Ovary (tissue), 9 donors: Measurements from ENCODE around the gene SLC26A1. TPM values are rescaled to one million over a fixed set of nuclear protein-coding genes. Genes with fewer than 3 reads are reported as not detected.

Source experiments
- DNase-seq, 5 donors: peaks; one replicate each; pipeline ENCODE4 v3.0.0-alpha.2; 2019 to 2020
- H3K27ac ChIP-seq, 2 donors: fragments of 200-600 bp; one replicate each; pipeline versions ENCODE4 v1.5.1 to v1.8.0; 2019 to 2022
- H3K27me3 ChIP-seq: fragments of 200-600 bp; one replicate; pipeline ENCODE4 v1.8.0; 2022
- H3K36me3 ChIP-seq: fragments of 200-600 bp; sonication (generic); one replicate; pipeline ENCODE4 v1.5.1; 2019
- H3K4me1 ChIP-seq: one replicate; pipeline ENCODE4 v1.8.1; 2013; ENCODE audit warnings: mild to moderate bottlenecking, moderate library complexity; ENCODE audit not compliant: insufficient read depth
- H3K4me3 ChIP-seq: fragments of 200-600 bp; sonication (generic); one replicate; pipeline ENCODE4 v1.5.1; 2017
- H3K9me3 ChIP-seq, 2 donors: fragments of 200-600 bp in 1 of 2; sonication (generic) in 1 of 2; one replicate each; pipeline versions ENCODE4 v1.5.1 to v1.8.1; 2013 to 2019; ENCODE audit warnings: mild to moderate bottlenecking in 1 of 2, moderate library complexity in 1 of 2
- EP300 ChIP-seq: sonication (generic); formaldehyde crosslinking; IDR thresholded peaks from one replicate; pipeline ENCODE4 v1.6.1; 2017; ENCODE audit warnings: antibody characterized with exemption
- POLR2A ChIP-seq: fragments of 450-650 bp; IDR thresholded peaks from one replicate; pipeline ENCODE4 v1.6.1; 2017; ENCODE audit warnings: antibody characterized with exemption, mild to moderate bottlenecking, moderate library complexity
- WGBS, 3 donors: extraction: QIAGEN DNeasy Blood & Tissue Kit in 1 of 3; methylation state at CpG; one replicate each; pipeline versions ENCODE4 v1.1.5 to v1.1.7; 2013 to 2017; 5-methylcytosine and 5-hydroxymethylcytosine counted together
- intact Hi-C, 4 donors: fragments of 100-400 bp; cut with DNase I; formaldehyde crosslinking; loops; one replicate each; pipeline versions ENCODE4 v1.11.0 to v1.15.1; 2022 to 2023
- polyA plus RNA-seq, 2 donors: library from polyadenylated mRNA; stranded (reverse); fragments of 200-250 nt in 1 of 2; fragments of 350-450 nt in 1 of 2; fragmentation: Illumina TruSeq in 1 of 2; extraction: RNeasy Lipid Tissue Mini Kit (QIAGEN cat#74804) in 1 of 2; gene quantifications; one replicate each; pipeline ENCODE4 v1.2.3, GENCODE V29; 2013 to 2014
- total RNA-seq, 7 donors: library from RNA; depleted of rRNA in 2 of 7; stranded (reverse); fragments of >200 nt in 2 of 7; fragmentation: NEBNext Ultra II Directional in 3 of 7; extraction: Animal tissue kit (Norgen Biotek cat#: 25700) in 3 of 7; gene quantifications; one replicate each; pipeline versions ENCODE4 v1.1.0 to v1.2.4, GENCODE V29; 2016 to 2023
- TF ChIP-seq, protein P1 (sequence below), 3 donors: fragments of 450-650 bp in 2 of 3; fragments of 200-600 bp in 1 of 3; IDR thresholded peaks; one replicate each; pipeline versions ENCODE4 v1.5.1 to v1.8.0; 2016 to 2022; ENCODE audit warnings: antibody characterized with exemption in 3 of 3, mild to moderate bottlenecking in 1 of 3
- donor health status: DM: no; HTN: no; CAD: no; lungs with moderate emphysema.
- donor health status: DM: no; HTN: no; CAD: no.
- donor health status: Bipolar disorder and iron deficiency.
- donor health status: DM: yes; HTN: yes; CAD: no.
- donor health status: DM: no; HTN: no; CAD: no.
- donor health status: DM: yes; HTN: yes; CAD: no.

SLC26A1 gene
- total and polyA plus RNA-seq, 9 donors: 0.10 to 1.1 (median 0.25) TPM; not detected in 1

DNA sequence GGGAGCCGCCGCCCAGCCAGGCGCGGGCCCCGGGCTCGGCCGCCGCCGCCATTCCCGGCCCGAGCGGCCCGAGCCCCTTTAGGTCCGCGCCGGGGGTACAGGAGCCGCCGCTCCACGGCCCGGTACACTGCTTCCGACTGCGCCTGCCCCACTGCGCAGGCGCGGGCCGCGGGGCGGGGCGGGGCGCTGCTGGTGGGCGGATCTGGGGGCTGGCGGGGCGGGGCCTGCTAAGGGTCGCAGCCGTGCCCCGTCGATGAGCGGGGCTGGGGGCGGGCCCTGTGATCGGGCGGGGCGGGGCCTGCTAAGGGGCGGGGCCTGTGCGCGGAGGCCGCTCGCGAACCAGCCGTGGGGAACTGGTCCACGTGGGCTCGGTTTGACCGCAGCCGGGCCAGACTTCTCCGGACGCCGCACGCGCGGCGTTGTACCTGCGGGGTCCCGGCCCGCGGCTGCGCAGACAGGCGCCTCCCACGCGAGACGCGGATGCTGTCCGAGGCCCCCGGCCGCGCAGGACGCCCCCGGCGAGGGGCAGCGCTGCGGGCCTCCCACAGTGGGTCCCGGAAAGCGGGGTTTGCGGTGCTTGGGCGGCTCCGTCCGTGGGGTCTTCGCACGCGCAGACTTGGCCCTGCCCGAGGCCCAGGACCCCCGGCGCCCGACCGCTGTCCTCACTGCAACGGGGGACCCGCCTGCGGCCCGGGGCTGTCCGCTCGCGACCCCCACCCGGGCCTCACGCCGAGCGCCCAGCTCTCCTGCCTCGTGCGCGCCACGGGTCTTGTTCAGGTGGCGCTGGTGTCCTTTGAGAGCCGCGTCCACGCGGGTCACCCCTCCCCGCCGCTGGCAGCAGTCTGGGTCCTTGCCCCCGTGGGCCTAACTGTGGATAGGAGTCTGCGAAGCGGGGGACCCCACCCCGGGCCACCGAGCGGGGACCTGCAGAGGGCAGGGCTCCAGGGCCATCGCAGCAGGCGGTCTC, 19.5 kb downstream of the SLC26A1 start, which contains the start of gene DGKQ:
DGKQ (minus strand) TSS at position 139 of the 967 bp plus-strand sequence; CDS start at position 52, 87 bp downstream.
- Histone ChIP-seq H3K36me3 (no peaks in the 10 kb centered on the region), H3K27ac (no peak within 1 kb of the TSS), H3K27me3 (no peaks in the 10 kb centered on the region), H3K4me3 (peak within 1 kb of the TSS; percentile 83), H3K9me3 (no peaks in the 10 kb centered on the region), H3K4me1 (peaks cover 8% of the 10 kb centered on the region)
- peak; percentile 86 to 93 (median 92) for DNase-seq
- TF ChIP-seq, protein P1, sequence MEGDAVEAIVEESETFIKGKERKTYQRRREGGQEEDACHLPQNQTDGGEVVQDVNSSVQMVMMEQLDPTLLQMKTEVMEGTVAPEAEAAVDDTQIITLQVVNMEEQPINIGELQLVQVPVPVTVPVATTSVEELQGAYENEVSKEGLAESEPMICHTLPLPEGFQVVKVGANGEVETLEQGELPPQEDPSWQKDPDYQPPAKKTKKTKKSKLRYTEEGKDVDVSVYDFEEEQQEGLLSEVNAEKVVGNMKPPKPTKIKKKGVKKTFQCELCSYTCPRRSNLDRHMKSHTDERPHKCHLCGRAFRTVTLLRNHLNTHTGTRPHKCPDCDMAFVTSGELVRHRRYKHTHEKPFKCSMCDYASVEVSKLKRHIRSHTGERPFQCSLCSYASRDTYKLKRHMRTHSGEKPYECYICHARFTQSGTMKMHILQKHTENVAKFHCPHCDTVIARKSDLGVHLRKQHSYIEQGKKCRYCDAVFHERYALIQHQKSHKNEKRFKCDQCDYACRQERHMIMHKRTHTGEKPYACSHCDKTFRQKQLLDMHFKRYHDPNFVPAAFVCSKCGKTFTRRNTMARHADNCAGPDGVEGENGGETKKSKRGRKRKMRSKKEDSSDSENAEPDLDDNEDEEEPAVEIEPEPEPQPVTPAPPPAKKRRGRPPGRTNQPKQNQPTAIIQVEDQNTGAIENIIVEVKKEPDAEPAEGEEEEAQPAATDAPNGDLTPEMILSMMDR (IDR thresholded peaks at IDR 0.05): no peak
- no peak for TF ChIP-seq EP300
- intact Hi-C loops: no loop called here
- 18 to 27% (median 23%) methylated on average over 96 to 123 of the region's 123 CpGs for WGBS, 3 donors

DNA sequence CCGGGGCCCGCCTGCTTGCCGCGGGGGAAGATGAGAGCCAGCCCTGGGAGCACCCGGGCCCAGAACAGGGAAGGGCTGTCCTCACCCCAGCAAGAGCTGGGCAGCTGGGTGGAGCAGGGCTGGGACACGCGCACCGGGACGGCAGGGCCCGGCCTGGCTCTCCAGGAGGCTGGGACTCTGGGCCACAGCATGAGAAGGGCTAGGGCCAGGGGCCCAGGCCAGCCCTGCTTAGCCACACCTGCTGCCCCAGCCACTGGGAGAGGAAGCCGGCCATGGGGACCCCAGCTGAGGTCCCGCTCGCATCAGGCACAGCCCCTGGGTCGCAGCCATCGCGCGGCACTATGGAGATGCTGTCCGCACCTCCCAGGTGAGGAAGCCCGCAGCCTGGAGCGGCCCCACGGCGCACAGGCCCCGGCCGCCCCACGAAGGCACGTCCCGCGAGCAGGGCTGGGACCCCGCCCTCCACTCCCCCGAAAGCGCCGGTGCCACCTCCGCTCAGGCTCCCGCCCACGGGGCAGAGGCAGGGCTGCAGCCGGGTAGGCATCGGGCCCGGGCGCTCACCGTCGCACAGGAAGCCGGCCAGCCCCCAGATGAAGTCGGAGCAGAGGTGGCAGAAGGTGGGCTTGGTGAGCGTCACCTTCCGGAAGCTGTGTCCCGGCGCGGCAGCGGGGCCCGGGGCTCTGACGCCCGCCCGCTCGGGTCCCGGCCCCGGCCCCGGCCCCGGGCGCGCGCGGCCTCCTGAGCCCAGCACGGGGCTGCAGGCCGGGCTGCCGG, 20.4 kb downstream of the SLC26A1 start:
- intact Hi-C loops: no loop called here
- no peaks in the 10 kb centered on the region for H3K9me3 ChIP-seq
- WGBS, 3 donors: 0 to 2% (median 1%) methylated on average over 26 to 65 of the region's 65 CpGs
- TF ChIP-seq, protein P1 (IDR thresholded peaks at IDR 0.05): no peak
- TF ChIP-seq POLR2A (no peak), EP300 (no peak)
- H3K27me3 ChIP-seq: no peaks in the 10 kb centered on the region
- DNase-seq: peak in 3 of 5 donors; percentile 47 to 72 (median 67)
- no peaks in the 10 kb centered on the region for H3K36me3 ChIP-seq
- H3K4me1 ChIP-seq: peaks cover 8% of the 10 kb centered on the region
- H3K27ac ChIP-seq: no peak overlapping the region
- H3K4me3 ChIP-seq: peak overlapping the region; percentile 83

DNA sequence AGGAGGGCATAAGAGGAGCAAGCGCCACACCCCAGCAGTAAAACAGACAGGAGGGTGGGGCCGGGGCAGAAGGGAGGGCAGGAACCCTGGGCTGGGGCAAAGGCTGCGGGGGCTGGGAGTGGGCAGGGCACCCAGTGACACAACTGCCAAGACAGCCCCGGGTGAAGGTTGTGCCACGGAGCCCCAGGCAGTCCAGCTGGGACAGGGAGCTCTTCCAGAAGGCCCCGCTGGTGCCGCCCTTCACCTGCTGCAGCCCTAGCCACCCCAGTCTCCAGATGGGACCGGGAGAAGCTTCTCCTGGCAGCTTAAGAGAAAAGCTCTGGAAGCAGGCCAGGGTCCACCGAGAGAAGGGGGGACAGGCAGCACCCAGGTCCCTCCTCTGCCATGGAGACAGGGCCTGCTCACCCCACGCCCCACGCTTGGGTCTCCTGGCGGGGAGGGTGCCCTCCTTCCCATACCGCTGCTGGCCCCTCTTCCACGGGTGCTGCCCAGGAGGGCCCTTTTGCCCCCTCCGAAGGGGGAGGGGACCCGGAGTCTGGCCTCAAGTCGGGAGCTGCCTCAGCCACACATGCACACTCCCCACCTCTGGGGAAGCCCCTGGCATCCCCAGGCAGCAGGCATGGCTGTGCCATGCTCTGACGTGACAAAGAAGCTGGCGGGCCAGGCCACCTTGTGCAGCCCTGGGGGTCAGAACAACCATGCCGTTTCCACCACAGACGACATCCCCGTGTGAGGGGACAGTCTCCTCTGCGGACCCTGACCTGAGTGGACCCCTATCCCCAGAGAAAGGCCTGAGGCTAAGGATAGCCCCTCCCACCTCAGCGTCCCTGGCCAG, 21.3 kb downstream of the SLC26A1 start:
- H3K27ac ChIP-seq: no peak overlapping the region
- H3K4me1 ChIP-seq: peaks cover 8% of the 10 kb centered on the region
- intact Hi-C loops: no loop called here
- TF ChIP-seq, protein P1 (IDR thresholded peaks at IDR 0.05): no peak
- no peak for TF ChIP-seq POLR2A
- no peak for TF ChIP-seq EP300
- no peaks in the 10 kb centered on the region for H3K36me3 ChIP-seq
- peak overlapping the region; percentile 83 for H3K4me3 ChIP-seq
- WGBS, 3 donors: 47 to 53% (median 53%) methylated on average over 16 to 24 of the region's 24 CpGs
- no peaks in the 10 kb centered on the region for H3K9me3 ChIP-seq
- no peak for DNase-seq
- no peaks in the 10 kb centered on the region for H3K27me3 ChIP-seq
